Non-pigmented ciliary epithelial cell (primary cell): ENCODE results near the gene ARID5A.
"Not testable (repeated sequence)": the region's sequence is repeated elsewhere in the genome, so short reads cannot be mapped to it uniquely, and the experiment has no call there.

Experiments
- DNase-seq: peaks from one replicate; pipeline ENCODE4 v3.0.0-alpha.2; 2010; ENCODE audit warnings: low read depth

The ARID5A gene

GRCh38 chr2:96557421-96557820, 20.9 kb downstream of the ARID5A start:
- not testable (repeated sequence) for DNase-seq

GRCh38 chr2:96558061-96558460, 21.5 kb downstream of the ARID5A start:
- DNase-seq: no peak

GRCh38 chr2:96558485-96558884, 21.9 kb downstream of the ARID5A start:
- no peak for DNase-seq

- no peak for DNase-seq
Observed at GRCh38 chr2:96564026-96564425, 27.5 kb downstream of the ARID5A start.

- no peak for DNase-seq
Observed at GRCh38 chr2:96564563-96564962, 28.0 kb downstream of the ARID5A start.

GRCh38 chr2:96565111-96565510, 28.6 kb downstream of the ARID5A start:
- DNase-seq: no peak

GRCh38 chr2:96568094-96568493, 31.5 kb downstream of the ARID5A start:
- no peak for DNase-seq

- DNase-seq: no peak
Observed at GRCh38 chr2:96574364-96574763, 37.8 kb downstream of the ARID5A start.

- no peak for DNase-seq
Observed at GRCh38 chr2:96575785-96576456, 39.4 kb downstream of the ARID5A start.

- DNase-seq: no peak
Observed at GRCh38 chr2:96577501-96577900, 40.9 kb downstream of the ARID5A start.

GRCh38 chr2:96578731-96579130, 42.2 kb downstream of the ARID5A start:
- no peak for DNase-seq

- DNase-seq: no peak
Observed at GRCh38 chr2:96579422-96579821, 42.9 kb downstream of the ARID5A start.

GRCh38 chr2:96580771-96581170, 44.2 kb downstream of the ARID5A start:
- no peak for DNase-seq

- DNase-seq: peak; percentile 11
Observed at GRCh38 chr2:96584017-96584416, 47.5 kb downstream of the ARID5A start.

- no peak for DNase-seq
Observed at GRCh38 chr2:96587843-96588242, 51.3 kb downstream of the ARID5A start.

GRCh38 chr2:96591054-96591453, 54.5 kb downstream of the ARID5A start:
- DNase-seq: no peak

GRCh38 chr2:96591494-96591893, 54.9 kb downstream of the ARID5A start:
- DNase-seq: no peak

- DNase-seq: no peak
Observed at GRCh38 chr2:96594282-96594681, 57.7 kb downstream of the ARID5A start.

GRCh38 chr2:96594691-96595152, 58.2 kb downstream of the ARID5A start:
- DNase-seq: no peak

GRCh38 chr2:96596596-96596995, 60.0 kb downstream of the ARID5A start:
- no peak for DNase-seq

- no peak for DNase-seq
Observed at GRCh38 chr2:96599941-96600340, 63.4 kb downstream of the ARID5A start.

GRCh38 chr2:96601382-96602292, 65.1 kb downstream of the ARID5A start:
- DNase-seq: no peak
